Sciatic nerve (tissue), 2 donors: ENCODE data around the gene OPHN1. TPM values are rescaled to one million over a fixed set of nuclear protein-coding genes. Genes with fewer than 3 reads are reported as not detected.
"Not testable (repeated sequence)": the region's sequence is repeated elsewhere in the genome, so short reads cannot be mapped to it uniquely, and the experiment has no call there.

Source experiments
- ATAC-seq: fragments of 200-7000 bp; cut with Tn5 transposase; one replicate; pipeline ENCODE4 v1.9.1; 2020; ENCODE audit warnings: mild to moderate bottlenecking, moderate library complexity
- DNase-seq: peaks from one replicate; pipeline ENCODE4 v3.0.0-alpha.2; 2020; ENCODE audit warnings: low spot score
- intact Hi-C: fragments of 100-400 bp; cut with DNase I; formaldehyde crosslinking; loops from one replicate; pipeline ENCODE4 v1.14.2; 2022
- total RNA-seq: library from RNA; stranded (reverse); fragmentation: NEBNext Ultra II Directional; extraction: Animal tissue kit (Norgen Biotek cat#: 25700); gene quantifications from one replicate; pipeline ENCODE4 v1.2.1, GENCODE V29; 2021
- donor health status: DM: no; HTN: no; CAD: no.
- donor health status: DM: no; HTN: no; CAD: no.

The OPHN1 gene
- total RNA-seq, 1 donor from 2014 or later, result 19.6 TPM

GRCh38 chrX:68273887-68274286, 159.4 kb downstream of the OPHN1 start:
- intact Hi-C loops, result no loop called here
- no peak for DNase-seq
- no peak for ATAC-seq

GRCh38 chrX:68264793-68265192, 168.5 kb downstream of the OPHN1 start:
- intact Hi-C loops, ATAC-seq, DNase-seq: not testable (repeated sequence)

- ATAC-seq (peak; percentile 74), DNase-seq (peak; percentile 59)
- intact Hi-C loops, result no loop called here
Measured at GRCh38 chrX:68261060-68261672, 172.1 kb downstream of the OPHN1 start.

GRCh38 chrX:68256990-68257389, 176.3 kb downstream of the OPHN1 start:
- intact Hi-C loops, result no loop called here
- ATAC-seq (no peak), DNase-seq (no peak)

GRCh38 chrX:68254738-68255645, 178.3 kb downstream of the OPHN1 start:
- ATAC-seq (no peak), DNase-seq (no peak)
- intact Hi-C loops, result no loop called here

GRCh38 chrX:68252664-68253063, 180.6 kb downstream of the OPHN1 start:
- intact Hi-C loops, result no loop called here
- no peak for DNase-seq
- ATAC-seq, result no peak

GRCh38 chrX:68249903-68250302, 183.4 kb downstream of the OPHN1 start:
- ATAC-seq, result peak; percentile 40
- intact Hi-C loops, result no loop called here
- DNase-seq, result no peak

GRCh38 chrX:68249401-68249831, 183.9 kb downstream of the OPHN1 start:
- ATAC-seq (peak; percentile 94), DNase-seq (peak; percentile 55)

GRCh38 chrX:68238568-68238967, 194.7 kb downstream of the OPHN1 start:
- intact Hi-C loops, result no loop called here
- ATAC-seq (no peak), DNase-seq (no peak)

More at GRCh38 chrX:68249401-68249831, 183.9 kb downstream of the OPHN1 start:
- intact Hi-C loops, result no loop called here

GRCh38 chrX:68234171-68234910, 199.0 kb downstream of the OPHN1 start:
- DNase-seq (no peak), ATAC-seq (no peak)
- intact Hi-C loops, result no loop called here

- ATAC-seq, result no peak
- intact Hi-C loops, result no loop called here
Measured at GRCh38 chrX:68232206-68232605, 201.1 kb downstream of the OPHN1 start.

GRCh38 chrX:68209008-68209407, 224.3 kb downstream of the OPHN1 start:
- intact Hi-C loops, result no loop called here
- DNase-seq (no peak), ATAC-seq (no peak)

More at GRCh38 chrX:68232206-68232605, 201.1 kb downstream of the OPHN1 start:
- no peak for DNase-seq

GRCh38 chrX:68204521-68205038, 228.7 kb downstream of the OPHN1 start:
- DNase-seq (no peak), ATAC-seq (no peak)
- intact Hi-C loops, result no loop called here

GRCh38 chrX:68203646-68204045, 229.6 kb downstream of the OPHN1 start:
- ATAC-seq (no peak), DNase-seq (no peak)
- intact Hi-C loops, result no loop called here

- intact Hi-C loops, result no loop called here
- ATAC-seq, result no peak
- DNase-seq, result no peak
Measured at GRCh38 chrX:68203211-68203610, 230.1 kb downstream of the OPHN1 start.

- DNase-seq, result no peak
- intact Hi-C loops, result no loop called here
- no peak for ATAC-seq
Measured at GRCh38 chrX:68199062-68199848, 234.0 kb downstream of the OPHN1 start.

- ATAC-seq (peak; percentile 77), DNase-seq (no peak)
- intact Hi-C loops, result no loop called here
Measured at GRCh38 chrX:68196939-68197791, 236.1 kb downstream of the OPHN1 start.

- intact Hi-C loops, result no loop called here
- ATAC-seq, result no peak
- DNase-seq, result no peak
Measured at GRCh38 chrX:68195561-68195960, 237.7 kb downstream of the OPHN1 start.
